MM.1S (cell line): Measurements from ENCODE around the gene ARMC9.

Source experiments
- DNase-seq: peaks from one replicate; pipeline ENCODE4 v3.0.0-alpha.2; 2015
- H2AFZ ChIP-seq: fragments of 300-600 bp; sonication (generic); 2 replicates; pipeline ENCODE4 v1.6.0; 2016; ENCODE audit warnings: antibody characterized with exemption, low read length
- H3F3A ChIP-seq: fragments of 300-600 bp; sonication (generic); 2 replicates; pipeline ENCODE4 v1.6.1; 2016; ENCODE audit warnings: mild to moderate bottlenecking, antibody characterized with exemption, low read length, moderate library complexity, mixed read lengths; ENCODE audit not compliant: insufficient read depth
- H3K27ac ChIP-seq: fragments of 300-600 bp; sonication (generic); 2 replicates; pipeline ENCODE4 v1.5.1; 2016; ENCODE audit warnings: mild to moderate bottlenecking, low read length
- H3K27me3 ChIP-seq: fragments of 300-600 bp; sonication (generic); replicated peaks from 2 replicates; pipeline ENCODE4 v1.6.0; 2016; ENCODE audit warnings: low read length; ENCODE audit not compliant: insufficient read depth
- H3K36me3 ChIP-seq: fragments of 300-600 bp; sonication (generic); replicated peaks from 2 replicates; pipeline ENCODE4 v1.6.1; 2016; ENCODE audit warnings: mild to moderate bottlenecking, low read length, mixed read lengths; ENCODE audit not compliant: insufficient read depth
- H3K4me1 ChIP-seq: fragments of 300-600 bp; sonication (generic); 2 replicates; pipeline ENCODE4 v1.6.1; 2016; ENCODE audit warnings: low read length, mixed read lengths
- H3K4me2 ChIP-seq: fragments of 300-600 bp; sonication (generic); 2 replicates; pipeline ENCODE4 v1.6.0; 2016; ENCODE audit warnings: low read depth, low read length
- H3K4me3 ChIP-seq: fragments of 300-600 bp; sonication (generic); 2 replicates; pipeline ENCODE4 v1.5.1; 2016; ENCODE audit warnings: low read length, mixed read lengths
- H3K79me2 ChIP-seq: fragments of 300-600 bp; sonication (generic); 2 replicates; pipeline ENCODE4 v1.6.1; 2016; ENCODE audit warnings: mixed run types, low read length, mixed read lengths
- H3K9ac ChIP-seq: fragments of 300-600 bp; sonication (generic); 2 replicates; pipeline ENCODE4 v1.6.1; 2016; ENCODE audit warnings: low read length, mixed read lengths
- H3K9me2 ChIP-seq: fragments of 300-600 bp; sonication (generic); replicated peaks from 2 replicates; pipeline ENCODE4 v1.6.1; 2016; ENCODE audit warnings: mild to moderate bottlenecking, low read length, mixed read lengths; ENCODE audit not compliant: insufficient read depth
- H3K9me3 ChIP-seq: fragments of 300-600 bp; sonication (generic); replicated peaks from 2 replicates; pipeline ENCODE4 v1.6.1; 2016; ENCODE audit warnings: mild to moderate bottlenecking, low read length, mixed read lengths; ENCODE audit not compliant: insufficient read depth
- H4K20me1 ChIP-seq: fragments of 300-600 bp; sonication (generic); 2 replicates; pipeline ENCODE4 v1.6.1; 2016; ENCODE audit warnings: mild to moderate bottlenecking, low read length, moderate library complexity, mixed read lengths; ENCODE audit not compliant: insufficient read depth
- CTCF ChIP-seq: fragments of 300-600 bp; sonication (generic); IDR thresholded peaks from 2 replicates; pipeline ENCODE4 v1.5.1; 2016; ENCODE audit warnings: antibody characterized with exemption, low read length, mixed read lengths
- EZH2 ChIP-seq: fragments of 300-600 bp; sonication (generic); optimal IDR thresholded peaks from 2 replicates; pipeline ENCODE3; 2017; ENCODE audit warnings: low read depth, mild to moderate bottlenecking, antibody characterized with exemption, low read length, mixed read lengths
- EZH2phosphoT487 ChIP-seq: fragments of 300-600 bp; sonication (generic); IDR thresholded peaks from 2 replicates; pipeline ENCODE4 v1.6.1; 2018; ENCODE audit warnings: antibody characterized with exemption, low read length

Gene ARMC9

GRCh38 chr2:231394211-231395141, 196.0 kb downstream of the ARMC9 start:
- H2AFZ ChIP-seq, result no peak overlapping the region
- no peak overlapping the region for H3K4me3 ChIP-seq
- H3K4me2 ChIP-seq, result no peak overlapping the region
- no peaks in the 10 kb centered on the region for H4K20me1 ChIP-seq
- H3K27ac ChIP-seq, result no peak overlapping the region
- no peaks in the 10 kb centered on the region for H3K79me2 ChIP-seq
- TF ChIP-seq EZH2, result no peak
- no peak for TF ChIP-seq EZH2phosphoT487
- no peak for TF ChIP-seq CTCF
- no peaks in the 10 kb centered on the region for H3F3A ChIP-seq
- DNase-seq, result no peak
- H3K4me1 ChIP-seq, result no peaks in the 10 kb centered on the region
- H3K9me2 ChIP-seq, result no peaks in the 10 kb centered on the region
- no peaks in the 10 kb centered on the region for H3K36me3 ChIP-seq
- no peak overlapping the region for H3K9ac ChIP-seq
- peaks cover 7% of the 10 kb centered on the region; the same call in 1 of the 2 replicates for H3K27me3 ChIP-seq
- H3K9me3 ChIP-seq, result no peaks in the 10 kb centered on the region

GRCh38 chr2:231395188-231396057, 197.0 kb downstream of the ARMC9 start, which contains the start of gene B3GNT7:
B3GNT7 (plus strand) TSS chr2:231395710; CDS start chr2:231395804, 94 bp downstream.
- Histone ChIP-seq H3K4me1 (no peaks in the 10 kb centered on the region), H3K27me3 (peaks cover 7% of the 10 kb centered on the region; the same call in 1 of the 2 replicates), H3K9me2 (no peaks in the 10 kb centered on the region), H3K9ac (no peak within 1 kb of the TSS), H3K4me2 (no peak within 1 kb of the TSS), H2AFZ (no peak within 1 kb of the TSS), H3F3A (no peaks in the 10 kb centered on the region), H3K36me3 (no peaks in the 10 kb centered on the region), H3K9me3 (no peaks in the 10 kb centered on the region), H3K4me3 (no peak within 1 kb of the TSS), H3K27ac (no peak within 1 kb of the TSS), H4K20me1 (no peaks in the 10 kb centered on the region), H3K79me2 (no peaks in the 10 kb centered on the region)
- no peak for DNase-seq
- no peak for TF ChIP-seq EZH2phosphoT487
- TF ChIP-seq EZH2, result no peak

- Histone ChIP-seq H3K4me3 (no peak overlapping the region), H3K9me2 (no peaks in the 10 kb centered on the region), H3K4me1 (no peaks in the 10 kb centered on the region), H3K9me3 (no peaks in the 10 kb centered on the region), H2AFZ (no peak overlapping the region), H3K4me2 (no peak overlapping the region), H3K79me2 (no peaks in the 10 kb centered on the region), H3K27me3 (peaks cover 7% of the 10 kb centered on the region; the same call in 1 of the 2 replicates), H3K27ac (no peak overlapping the region), H3K36me3 (no peaks in the 10 kb centered on the region), H4K20me1 (no peaks in the 10 kb centered on the region), H3F3A (no peaks in the 10 kb centered on the region), H3K9ac (no peak overlapping the region)
- DNase-seq, result no peak
- TF ChIP-seq EZH2phosphoT487 (no peak), CTCF (no peak), EZH2 (no peak)
These were observed 197.8 kb downstream of the ARMC9 start for GRCh38 chr2:231396058-231396821.
